HG02938 (cell line): Measurements from ENCODE around the gene AEBP1.

Experiments used
- ATAC-seq: cut with Tn5 transposase; IDR thresholded peaks from one replicate; pipeline ENCODE4 v1.9.1; 2021; ENCODE audit warnings: mild to moderate bottlenecking, moderate library complexity; ENCODE audit not compliant: unreplicated experiment

Gene AEBP1

DNA sequence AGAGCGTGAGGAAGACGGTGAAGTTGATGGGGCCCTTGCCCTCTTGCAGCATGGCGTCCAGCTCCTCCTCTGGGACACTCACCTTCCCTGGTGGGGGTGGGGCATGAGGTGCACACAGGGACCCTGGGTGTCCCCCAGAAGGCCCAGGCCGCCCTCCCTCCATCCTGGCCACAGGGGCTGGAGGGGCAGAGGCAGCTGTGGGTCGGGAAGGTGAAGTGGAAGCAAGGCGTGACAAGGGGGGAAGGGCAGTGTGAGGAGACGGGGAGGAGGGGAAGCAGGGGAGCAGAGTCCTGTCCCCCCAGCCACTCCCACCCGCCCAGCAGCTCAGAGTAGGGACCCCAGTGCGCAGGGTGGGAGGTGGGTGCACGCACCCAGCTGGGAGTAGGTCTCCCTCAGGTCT lies 36.2 kb downstream of the AEBP1 start:
- no peak for ATAC-seq

GRCh38 chr7:44141221-44141850 lies 37.2 kb downstream of the AEBP1 start, which contains the start of gene MYL7:
MYL7 (minus strand) TSS chr7:44141332; CDS start chr7:44141305, 27 bp downstream.
- no peak for ATAC-seq

DNA sequence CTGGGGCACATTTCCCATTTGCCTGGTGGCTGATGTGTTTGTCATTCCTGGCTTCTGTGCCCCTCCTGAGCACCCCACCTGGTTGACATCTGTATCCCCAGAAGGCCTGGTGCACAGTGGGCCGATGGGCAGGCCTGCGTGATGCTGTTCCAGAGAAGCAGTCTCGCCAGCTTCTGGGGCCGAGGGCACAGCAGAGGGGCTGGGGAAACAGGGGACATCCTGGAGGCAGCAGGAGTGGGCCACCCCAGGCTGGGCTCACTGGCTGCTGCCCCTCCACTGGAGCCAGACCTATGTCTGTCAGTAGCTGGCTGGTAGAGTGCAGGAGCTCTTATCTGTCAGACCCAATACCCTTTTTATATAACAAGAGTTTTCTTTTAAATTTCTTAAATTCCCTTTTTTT lies 37.9 kb downstream of the AEBP1 start:
- no peak for ATAC-seq

DNA sequence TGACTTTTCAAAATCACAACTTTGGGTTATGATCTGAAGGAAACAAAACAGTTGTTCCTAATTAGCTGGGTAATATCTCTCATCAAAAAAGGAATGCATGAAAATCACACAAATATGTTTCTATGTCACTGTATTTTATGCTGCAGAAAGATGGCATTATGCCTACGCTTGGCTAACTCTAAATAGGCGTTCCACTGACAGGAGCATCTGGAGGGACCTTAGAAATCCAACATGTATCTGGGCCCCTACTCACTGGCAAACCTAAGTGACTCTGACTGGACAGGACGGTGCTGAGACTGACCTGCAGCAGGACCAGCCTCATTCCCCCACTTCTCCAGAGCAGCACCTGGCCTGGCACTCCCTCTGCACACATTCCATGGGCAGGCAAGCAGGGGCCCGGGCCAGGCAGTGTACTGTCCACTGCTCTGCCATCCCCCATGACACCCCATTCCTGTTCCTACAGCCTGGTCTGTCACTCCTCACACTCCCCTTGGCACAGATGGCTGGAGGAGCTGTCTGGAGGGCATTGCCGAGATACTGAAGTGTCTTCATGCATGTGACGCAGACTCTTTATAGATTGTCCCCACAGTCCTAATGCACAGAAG lies 39.6 kb downstream of the AEBP1 start:
- no peak for ATAC-seq

DNA sequence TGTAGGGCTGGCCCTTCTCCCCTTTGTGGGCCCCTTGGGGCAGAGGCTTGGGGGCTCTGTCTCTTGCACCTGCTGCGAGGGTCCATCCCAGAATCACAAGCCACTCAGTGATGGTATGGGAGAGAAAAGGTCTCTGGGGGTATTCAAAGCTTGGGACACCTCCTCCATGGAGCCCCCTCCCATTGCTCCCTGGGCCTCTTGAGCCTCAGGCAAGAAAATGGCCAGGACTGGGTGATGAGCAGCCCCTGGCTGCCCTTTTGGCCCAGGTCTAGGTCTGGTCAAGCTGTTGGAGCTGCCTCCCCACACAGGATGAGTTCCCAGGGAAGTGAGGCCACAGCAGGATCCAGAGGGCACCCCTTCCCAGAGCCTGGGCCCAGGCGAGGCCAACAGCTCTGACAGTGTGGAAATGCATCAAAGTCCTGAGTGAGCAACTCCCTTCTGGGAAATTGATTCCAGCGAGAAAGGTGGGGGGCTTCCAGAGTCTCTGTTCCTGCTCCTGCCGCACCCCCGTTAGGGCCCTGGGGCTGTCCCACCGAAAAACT lies 40.4 kb downstream of the AEBP1 start:
- ATAC-seq: no peak

- ATAC-seq: no peak
Measured at GRCh38 chr7:44144968-44145478, 40.9 kb downstream of the AEBP1 start.

DNA sequence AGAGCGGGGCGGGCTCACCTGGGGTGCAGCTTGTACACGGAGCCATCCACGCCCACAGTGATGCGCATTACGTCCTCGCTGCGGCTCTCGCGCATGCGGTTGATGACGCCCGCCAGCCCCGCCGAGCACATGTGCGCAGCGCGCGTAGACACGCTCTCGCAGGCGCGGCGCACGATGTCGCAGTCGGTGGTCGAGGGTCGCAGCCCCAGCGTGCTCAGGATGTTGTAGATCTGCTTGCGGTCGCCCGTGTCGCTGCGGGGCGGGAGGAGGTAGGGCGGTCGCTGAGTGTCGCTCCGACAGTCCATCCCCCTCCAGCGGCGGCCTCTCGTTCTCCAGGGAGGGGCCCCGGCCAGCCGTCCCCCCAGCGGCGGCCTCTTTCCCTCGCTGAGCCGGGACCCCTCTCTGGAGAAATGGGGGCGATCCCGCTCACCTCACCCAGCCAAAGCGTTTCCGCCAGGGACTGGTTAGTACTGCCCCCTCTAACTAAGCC lies 41.4 kb downstream of the AEBP1 start:
- ATAC-seq: no peak

- no peak for ATAC-seq
Measured at GRCh38 chr7:44145969-44146911, 42.1 kb downstream of the AEBP1 start.

- ATAC-seq: no peak
Measured at GRCh38 chr7:44147026-44147991, 43.2 kb downstream of the AEBP1 start.

GRCh38 chr7:44148166-44148565 lies 44.0 kb downstream of the AEBP1 start:
- ATAC-seq: no peak

- no peak for ATAC-seq
Measured at GRCh38 chr7:44148961-44149536, 44.9 kb downstream of the AEBP1 start.

DNA sequence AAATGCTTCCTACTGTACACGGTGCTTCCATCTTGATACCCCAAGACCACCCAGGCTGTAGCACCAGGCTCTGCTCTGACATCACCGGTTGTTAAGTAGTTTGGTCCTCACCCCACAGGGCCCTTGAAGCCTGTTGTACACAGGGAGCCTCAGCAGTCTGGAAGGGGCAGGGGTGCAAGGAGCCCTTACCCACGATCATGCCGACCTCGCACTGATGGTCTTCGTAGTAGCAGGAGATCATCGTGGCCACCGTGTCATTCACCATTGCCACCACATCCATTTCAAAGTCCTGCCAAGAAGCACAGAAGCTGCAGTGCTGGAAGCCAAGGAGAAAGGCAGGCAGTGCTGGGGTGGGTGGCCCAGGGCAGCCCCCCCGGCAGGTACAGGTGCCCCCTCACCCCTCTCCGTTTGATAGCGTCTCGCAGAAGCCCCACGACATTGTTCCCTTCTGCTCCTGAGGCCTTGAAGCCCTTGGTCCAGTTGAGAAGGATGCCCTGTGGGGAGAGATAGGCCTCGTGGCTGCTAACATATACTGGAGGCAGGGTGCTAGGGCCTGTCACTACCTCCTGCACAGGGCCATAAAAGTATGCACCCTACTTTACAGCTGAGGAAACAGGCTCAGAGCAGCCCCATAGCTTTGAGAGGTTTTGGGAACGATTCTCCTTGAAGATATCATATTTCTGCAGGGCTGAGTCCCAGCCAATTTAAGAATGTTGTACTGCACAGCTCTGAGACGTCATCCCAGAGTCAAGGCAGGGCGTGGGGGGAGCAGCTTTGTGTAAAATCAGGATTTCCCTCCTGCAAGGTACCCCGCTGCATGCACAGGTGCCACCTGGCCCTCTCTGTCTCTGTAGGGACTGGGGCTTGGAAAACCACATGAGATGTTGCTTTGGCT lies 45.7 kb downstream of the AEBP1 start:
- ATAC-seq: no peak

DNA sequence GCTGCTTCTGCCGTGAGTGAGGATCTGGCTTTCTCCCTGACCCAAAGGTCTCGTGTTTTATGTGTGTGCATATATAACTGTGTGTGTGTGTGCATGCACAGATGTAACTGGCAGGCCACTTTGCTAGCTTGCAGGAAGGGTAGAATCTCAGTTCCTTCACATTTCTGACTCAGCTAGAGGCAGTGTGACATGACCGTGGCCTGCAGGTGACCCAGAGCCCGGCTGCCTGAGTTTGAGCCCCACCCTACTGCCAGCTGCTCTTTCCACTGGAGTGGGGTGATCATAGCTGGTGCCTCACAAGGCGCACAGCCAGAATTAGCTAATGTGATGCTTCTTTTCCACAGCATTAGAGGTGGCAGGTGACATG lies 46.3 kb downstream of the AEBP1 start:
- ATAC-seq: no peak

GRCh38 chr7:44150966-44151941 lies 47.1 kb downstream of the AEBP1 start:
- no peak for ATAC-seq

GRCh38 chr7:44151956-44152355 lies 47.8 kb downstream of the AEBP1 start:
- no peak for ATAC-seq

DNA sequence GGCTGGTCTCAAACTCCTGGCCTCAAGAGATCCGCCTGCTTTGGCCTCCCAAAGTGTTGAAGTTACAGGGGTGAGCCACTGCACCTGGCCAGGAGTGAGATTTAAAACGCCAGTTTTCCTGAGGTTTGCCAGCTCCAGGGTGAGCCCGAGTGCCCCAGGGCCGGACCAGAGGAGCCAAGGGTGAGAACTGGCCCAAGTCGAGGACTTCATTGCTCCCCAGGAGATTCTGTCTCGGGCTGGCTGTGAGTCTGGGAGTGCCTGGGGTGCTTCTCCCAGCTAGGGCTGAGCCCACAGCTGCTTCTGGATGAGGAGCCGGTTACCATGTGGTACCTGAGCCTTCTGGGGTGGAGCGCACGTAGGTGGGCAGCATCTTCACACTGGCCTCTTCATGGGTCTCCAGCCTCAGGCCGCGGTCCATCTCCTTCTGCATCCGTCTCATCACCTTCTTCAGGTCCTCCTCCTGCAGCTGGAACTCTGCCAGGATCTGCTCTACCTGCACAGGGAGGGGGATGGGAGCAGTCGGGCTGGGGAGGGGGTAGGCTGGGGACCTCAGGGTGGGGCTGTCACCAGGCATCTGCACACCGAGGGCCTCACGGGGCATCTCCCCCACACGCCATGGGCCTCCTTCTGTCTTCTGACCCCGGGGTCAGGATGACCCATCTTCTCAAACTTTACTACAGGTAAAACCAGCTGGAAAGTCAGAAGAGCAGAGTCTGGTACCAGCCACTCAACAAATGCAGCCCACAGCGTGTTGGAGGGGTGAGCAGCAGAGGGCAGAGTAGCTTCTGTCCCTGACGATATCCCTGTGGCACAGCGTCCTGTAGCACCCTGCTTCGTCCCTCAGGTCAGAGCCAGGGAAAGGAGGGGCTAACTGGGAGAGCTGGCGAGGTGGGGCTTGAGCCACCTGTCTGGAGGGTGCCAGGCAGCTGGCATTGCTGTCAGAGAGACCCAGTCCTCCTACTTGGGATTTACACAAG lies 49.1 kb downstream of the AEBP1 start:
- no peak for ATAC-seq
